GM19328 (cell line): ENCODE measurements around the gene TRAF2.
"Not testable (repeated sequence)": the region's sequence is repeated elsewhere in the genome, so short reads cannot be mapped to it uniquely, and the experiment has no call there.

Source experiments
- ATAC-seq: cut with Tn5 transposase; IDR thresholded peaks from one replicate; pipeline ENCODE4 v1.9.1; 2021; ENCODE audit warnings: mild to moderate bottlenecking, moderate library complexity; ENCODE audit not compliant: unreplicated experiment

TRAF2 gene

DNA sequence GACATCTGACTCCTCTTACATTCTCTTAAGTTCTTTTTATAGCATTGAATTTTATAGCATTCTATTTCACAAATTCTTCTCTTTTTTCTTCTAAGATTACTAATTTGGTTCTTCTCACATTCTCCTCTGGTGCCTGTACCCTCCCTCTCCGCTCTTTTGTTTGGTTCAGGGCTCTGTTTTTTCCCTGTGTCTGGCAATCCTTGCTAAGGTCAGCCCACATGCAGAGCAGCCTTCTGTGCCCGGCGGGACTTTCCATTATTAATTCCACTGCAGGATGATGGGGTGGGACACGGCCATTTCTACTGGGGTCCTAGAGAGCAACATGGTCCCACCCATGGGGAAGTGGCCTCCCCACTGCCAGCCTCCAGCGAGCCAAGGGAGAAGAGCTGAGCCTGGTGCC, 9.8 kb upstream of the TRAF2 start:
- ATAC-seq, result no peak

- ATAC-seq, result no peak
These were observed 5.7 kb upstream of the TRAF2 start for GRCh38 chr9:136880651-136881050.

- no peak for ATAC-seq
These were observed 4.6 kb upstream of the TRAF2 start for GRCh38 chr9:136881691-136882108.

DNA sequence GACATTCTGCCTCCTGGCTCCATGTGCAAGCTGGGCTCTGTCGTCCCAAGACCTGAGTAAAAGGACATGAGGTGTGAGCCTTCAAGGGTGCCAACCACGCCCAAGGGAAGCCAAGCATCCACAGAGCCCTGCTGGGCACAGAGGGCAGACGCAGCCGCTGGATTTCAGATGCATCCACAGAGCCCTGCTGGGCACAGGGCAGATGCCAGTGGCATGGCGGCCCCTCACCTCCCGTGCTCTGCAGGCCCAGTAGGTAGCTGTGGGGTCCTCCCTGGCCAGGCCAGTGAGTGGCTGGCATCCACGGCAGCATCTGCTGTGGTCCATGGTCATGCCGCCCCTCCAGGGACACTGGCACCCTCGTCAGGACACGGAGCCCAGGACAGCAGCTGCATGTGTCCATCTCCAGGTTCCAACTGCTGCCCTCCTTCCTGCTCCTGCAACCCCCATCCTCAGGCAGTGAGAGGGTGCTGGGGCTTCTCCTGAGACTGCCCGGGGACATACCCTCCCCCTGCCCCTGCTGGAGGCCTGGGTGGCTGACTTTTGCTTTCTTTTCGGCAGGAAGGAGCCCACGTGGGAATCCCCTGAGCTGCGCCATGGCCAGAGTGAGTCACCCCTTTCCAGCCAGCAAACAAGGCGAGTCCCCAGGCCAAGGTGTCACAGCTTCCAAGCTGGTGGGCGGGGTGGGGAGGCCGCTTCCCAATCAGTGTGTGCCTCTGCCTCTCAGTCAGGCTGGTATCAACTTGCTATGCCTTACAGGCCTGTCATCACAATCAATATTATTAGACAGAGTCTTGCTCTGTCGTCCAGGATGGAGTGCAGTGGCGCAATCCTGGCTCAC, 4.0 kb upstream of the TRAF2 start:
- no peak for ATAC-seq

- not testable (repeated sequence) for ATAC-seq
These were observed 3.4 kb upstream of the TRAF2 start for GRCh38 chr9:136882947-136883283.

- ATAC-seq, result not testable (repeated sequence)
These were observed 2.6 kb upstream of the TRAF2 start for GRCh38 chr9:136883670-136884069.

DNA sequence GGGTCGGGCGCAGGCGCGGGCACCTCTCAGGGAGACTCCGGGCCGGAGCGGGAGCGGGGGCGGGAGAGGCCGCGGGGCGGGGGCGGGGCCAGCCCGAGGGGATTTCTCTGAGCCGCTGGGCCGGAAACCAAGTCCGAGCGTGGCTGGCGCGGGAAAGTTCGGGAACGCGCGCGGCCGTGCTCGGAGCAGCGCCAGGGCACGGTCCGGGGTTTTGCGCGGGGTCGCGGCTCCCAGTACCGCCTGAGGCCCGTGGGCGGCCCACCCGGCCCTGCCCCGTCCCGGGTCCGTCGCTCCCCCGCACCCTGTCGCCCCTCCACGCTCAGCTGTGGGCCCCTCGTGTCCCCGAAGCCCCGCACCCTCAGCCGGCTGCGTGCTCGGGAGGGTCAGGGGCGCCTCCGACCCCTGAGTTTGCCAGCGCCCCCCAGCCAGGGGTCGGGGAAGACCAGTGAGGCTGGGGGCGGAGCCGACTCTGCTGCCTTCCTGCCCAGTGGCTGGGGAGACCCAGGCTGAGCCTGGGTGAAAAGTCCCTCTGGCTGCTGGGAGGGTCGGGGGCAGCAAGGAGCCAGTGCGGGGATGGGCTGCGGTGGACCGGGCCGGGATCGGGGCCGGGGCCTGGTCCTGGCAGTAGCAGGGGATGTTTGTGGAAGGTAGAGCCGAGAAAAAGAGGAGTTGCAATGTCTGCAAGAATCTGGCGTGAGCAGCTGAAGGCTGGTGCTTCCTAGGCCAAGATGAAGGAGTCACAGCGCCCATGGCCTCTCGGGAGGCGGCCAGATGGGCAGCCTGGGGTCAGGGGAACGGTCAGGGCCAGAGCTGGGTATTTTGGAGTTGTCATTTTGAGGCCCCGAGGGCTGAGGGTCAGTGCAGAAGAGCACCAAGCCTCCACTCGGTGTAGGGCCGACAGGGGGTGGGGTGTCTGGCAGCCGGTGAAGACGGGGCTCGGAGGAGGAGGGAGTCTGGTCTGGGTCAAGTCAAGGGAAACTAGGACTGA, 588 bp downstream of the TRAF2 start:
- ATAC-seq, result peak; percentile 23

DNA sequence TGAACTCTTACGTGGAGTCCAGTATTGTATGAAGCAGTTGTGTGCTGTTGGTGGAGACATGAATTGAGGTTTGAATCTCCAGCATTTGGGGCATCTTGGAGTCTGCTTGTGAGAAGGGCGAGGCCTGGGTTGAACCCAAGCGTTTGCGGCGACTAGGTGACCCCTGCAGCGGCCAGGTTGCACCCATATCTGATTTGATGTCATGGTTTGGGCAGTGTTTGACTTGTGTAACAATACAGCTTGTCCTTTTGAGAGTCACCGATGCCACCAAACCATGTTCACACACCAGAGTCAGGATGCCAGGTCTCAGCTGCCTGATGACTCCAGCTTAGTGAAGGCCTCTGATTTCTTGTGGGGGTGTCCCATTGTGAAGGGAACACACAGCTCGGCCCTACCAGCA, 2.1 kb downstream of the TRAF2 start:
- ATAC-seq, result no peak

DNA sequence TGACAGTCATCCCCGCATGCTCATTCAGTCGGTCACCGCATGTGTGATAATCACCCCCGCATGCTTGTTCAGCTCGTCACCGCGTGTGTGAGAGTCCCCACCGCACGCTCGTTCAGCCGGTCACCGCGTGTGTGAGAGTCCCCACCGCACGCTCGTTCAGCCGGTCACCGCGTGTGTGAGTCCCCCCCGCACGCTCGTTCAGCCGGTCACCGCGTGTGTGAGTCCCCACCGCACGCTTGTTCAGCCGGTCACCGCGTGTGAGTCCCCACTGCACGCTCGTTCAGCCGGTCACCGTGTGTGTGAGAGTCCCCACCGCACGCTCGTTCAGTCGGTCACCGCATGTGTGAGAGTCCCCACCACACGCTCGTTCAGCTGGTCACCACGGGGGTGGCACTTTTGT, 3.5 kb downstream of the TRAF2 start:
- no peak for ATAC-seq

DNA sequence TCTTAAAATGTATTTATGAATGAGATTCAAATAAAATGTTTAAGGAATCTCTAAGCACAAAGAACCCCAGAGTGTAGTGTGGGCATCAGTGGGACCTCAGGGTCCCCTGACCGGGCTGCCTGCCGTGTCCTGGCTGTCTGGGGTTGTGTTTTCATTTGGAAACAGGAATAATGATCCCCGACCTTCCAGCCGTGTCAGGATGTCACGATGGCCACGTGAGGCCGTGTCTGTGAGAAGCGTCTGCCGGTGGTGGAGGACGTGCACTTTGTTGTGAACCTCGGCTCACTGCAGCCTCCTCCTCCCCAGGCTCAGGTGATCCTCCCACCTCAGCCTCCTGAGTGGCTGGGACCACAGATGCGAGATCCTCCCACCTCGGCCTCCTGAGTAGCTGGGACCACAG, 4.3 kb downstream of the TRAF2 start:
- ATAC-seq, result no peak

DNA sequence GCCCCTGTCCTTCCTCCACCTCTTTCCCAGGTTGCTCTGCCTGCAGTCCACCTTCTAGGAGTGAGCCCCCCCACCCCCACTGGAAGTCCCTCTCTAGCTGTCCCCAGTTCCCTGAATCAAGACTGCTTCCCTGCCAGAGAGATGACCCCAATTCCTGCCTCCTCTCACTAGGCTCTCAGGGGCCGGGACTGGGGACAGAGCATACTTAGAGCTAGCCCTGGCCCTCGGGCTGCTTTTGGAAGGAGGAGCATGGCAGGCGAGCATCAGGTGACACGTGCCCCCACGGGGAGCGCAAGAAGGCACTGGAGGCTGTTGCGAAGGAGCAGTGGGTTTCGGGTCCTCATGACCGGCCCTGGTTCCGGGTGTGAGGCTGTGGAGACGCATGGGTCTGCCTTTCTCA, 9.7 kb downstream of the TRAF2 start:
- no peak for ATAC-seq

- ATAC-seq, result no peak
These were observed 12.3 kb downstream of the TRAF2 start for GRCh38 chr9:136898483-136899100.

- ATAC-seq, result no peak
These were observed 12.9 kb downstream of the TRAF2 start for GRCh38 chr9:136899196-136899595.

DNA sequence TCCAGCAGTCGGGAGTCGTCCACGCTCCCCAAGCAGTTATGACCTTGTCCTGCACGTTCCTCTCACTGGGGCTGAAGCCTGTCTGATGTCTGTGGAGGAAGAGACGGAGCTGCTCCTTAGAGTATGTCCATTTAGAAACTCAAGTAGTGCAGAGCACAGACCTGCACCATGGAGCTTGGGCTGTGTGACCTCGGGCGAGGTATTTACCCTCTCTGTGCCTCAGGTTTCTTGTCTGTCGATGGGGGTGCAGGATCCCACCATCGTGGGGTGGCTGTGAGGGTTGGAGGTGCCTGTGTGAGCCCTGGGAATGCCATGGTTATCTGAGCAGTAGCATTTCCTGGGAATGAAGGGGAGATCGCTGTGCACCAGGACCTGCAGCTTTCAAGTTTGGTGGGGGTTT, 14.2 kb downstream of the TRAF2 start:
- ATAC-seq, result no peak

- ATAC-seq, result no peak
These were observed 14.7 kb downstream of the TRAF2 start for GRCh38 chr9:136900988-136901515.

GRCh38 chr9:136901516-136902258, 15.4 kb downstream of the TRAF2 start:
- no peak for ATAC-seq

DNA sequence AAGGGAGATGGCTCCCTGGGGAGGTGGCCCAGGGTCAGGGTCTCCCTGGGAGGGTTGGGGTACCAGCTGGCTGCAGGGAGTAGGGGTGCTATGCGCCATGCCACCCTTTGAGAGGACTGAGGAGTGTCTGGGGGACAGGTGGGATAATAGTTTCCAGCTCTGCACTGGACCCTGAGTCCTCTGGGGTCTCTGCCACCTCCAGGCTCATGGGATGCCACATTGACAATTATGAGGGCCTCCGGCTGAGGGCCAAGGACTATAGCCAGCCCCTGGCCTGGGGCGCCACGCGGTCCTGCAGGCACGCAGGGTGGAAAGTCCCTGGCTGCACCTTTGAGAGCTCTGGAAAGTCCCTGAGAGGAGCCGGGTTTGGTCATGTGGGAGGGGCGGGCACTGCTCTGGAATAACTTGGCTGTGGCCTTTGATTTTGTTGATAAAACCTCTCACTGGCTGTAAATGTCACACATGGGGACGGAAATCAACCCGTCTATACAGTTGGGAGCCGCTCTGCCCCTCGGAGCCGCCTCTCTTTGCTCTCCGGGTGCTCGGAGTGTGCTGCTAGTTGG, 16.0 kb downstream of the TRAF2 start:
- no peak for ATAC-seq

DNA sequence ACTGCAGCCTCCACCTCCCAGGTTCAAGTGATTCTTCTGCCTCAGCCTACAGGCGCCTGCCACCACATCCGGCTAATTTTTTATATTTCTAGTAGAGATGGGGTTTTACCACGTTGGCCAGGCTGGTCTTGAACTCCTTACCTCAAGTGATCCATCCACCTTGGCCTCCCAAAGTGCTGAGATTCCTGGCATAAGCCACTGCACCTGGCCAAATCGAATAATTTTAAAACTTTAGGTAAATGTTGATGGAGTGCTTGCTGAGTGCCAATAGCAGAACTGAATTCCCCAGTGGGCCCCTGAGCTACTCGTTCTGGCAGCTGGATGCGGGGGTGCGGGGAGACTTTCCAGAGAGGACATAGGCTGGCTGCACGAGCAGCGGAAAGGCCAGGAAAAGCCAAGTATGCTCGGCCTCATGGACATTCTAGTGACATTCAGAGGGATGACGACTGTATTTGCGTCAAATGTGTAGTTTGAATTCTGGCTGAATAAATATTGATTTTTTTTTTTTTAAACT, 16.8 kb downstream of the TRAF2 start:
- no peak for ATAC-seq

DNA sequence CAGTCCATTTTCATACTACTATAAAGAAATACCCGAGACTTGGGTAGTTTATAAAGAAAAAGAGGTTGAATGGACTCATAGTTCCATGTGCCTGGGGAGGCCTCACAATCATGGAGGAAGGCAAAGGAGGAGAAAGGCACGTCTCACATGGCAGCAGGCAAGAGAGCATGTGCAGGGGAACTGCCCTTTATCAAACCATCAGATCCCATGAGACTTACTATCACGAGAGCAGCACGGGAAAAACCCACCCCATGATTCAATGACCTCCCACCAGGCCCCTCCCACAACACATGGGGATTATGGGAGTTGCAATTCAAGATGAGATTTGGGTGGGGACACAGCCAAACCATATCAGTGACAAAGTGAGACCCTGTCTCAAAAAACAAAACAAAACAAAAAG, 19.9 kb downstream of the TRAF2 start:
- no peak for ATAC-seq
